OCI-LY1 (cell line): Measurements from ENCODE around the gene ASCC1.

Experiments used
- CTCF ChIP-seq: fragments of 200-600 bp; sonication (generic), shearing (Covaris generic); IDR thresholded peaks from 2 replicates; pipeline ENCODE4 v1.5.1; 2017; ENCODE audit warnings: mild to moderate bottlenecking, antibody characterized with exemption, low read length, moderate library complexity, mixed read lengths
- EZH2 ChIP-seq: fragments of 200-600 bp; sonication (generic), shearing (Covaris generic); IDR thresholded peaks from 2 replicates; pipeline ENCODE4 v1.8.0; 2017; ENCODE audit warnings: borderline replicate concordance, mixed run types, mild to moderate bottlenecking, antibody characterized with exemption, low read length, moderate library complexity, mixed read lengths

DNA sequence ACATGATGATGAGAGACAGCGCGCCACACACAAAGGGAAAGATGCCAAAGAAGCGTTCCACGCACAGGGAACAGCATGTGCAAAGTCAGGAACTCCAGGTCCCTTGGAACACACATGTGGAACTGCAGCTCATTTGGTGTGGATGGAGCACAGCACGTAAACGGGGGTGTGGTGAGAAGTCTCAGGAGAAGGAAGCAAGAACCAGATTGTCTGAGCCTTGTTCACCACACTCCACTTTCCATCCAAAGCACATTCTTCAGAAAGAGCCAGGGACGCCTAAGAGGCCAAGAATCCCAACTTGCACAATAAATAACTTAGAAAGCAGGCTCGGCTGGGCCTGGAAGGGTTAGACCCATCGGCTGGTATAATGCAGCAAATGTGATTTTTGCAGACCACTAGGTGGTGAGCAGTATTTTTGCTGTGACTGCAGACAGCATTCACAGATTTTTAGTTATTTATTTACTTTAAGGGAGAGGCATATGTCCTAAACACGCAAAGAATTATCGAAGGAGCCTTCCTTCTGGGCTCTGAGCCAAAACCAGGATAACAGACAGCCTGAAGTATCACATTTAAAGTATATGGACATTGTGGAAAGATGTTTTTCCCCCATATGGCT is 27.9 kb upstream of the ASCC1 start:
- no peak for TF ChIP-seq EZH2
- peak; percentile 57 for TF ChIP-seq CTCF
